SU-DHL-6 (cell line): ENCODE results near the gene CBLN2.

Experiments
- H2AFZ ChIP-seq: fragments of 200-600 bp; sonication (generic); 2 replicates; pipeline ENCODE4 v1.6.1; 2014; ENCODE audit warnings: low read depth, mild to moderate bottlenecking, moderate library complexity, mixed read lengths, antibody characterized with exemption, low read length; ENCODE audit not compliant: severe bottlenecking
- H3F3A ChIP-seq: fragments of 200-600 bp; shearing (Covaris generic); 2 replicates; pipeline ENCODE4 v1.6.0; 2016; ENCODE audit warnings: antibody characterized with exemption, mild to moderate bottlenecking; ENCODE audit not compliant: insufficient read depth
- H3K27ac ChIP-seq: fragments of 200-600 bp; sonication (generic); 2 replicates; pipeline ENCODE4 v1.5.1; 2016; ENCODE audit warnings: low read depth, mild to moderate bottlenecking, low read length, moderate library complexity, mixed read lengths
- H3K27me3 ChIP-seq: fragments of 200-600 bp; sonication (generic), shearing (Covaris generic); 2 replicates; pipeline ENCODE4 v1.6.0; 2014; ENCODE audit warnings: mild to moderate bottlenecking, low read length
- H3K36me3 ChIP-seq: fragments of 200-600 bp; sonication (generic); 2 replicates; pipeline ENCODE4 v1.6.1; 2014; ENCODE audit warnings: mild to moderate bottlenecking, low read length, mixed read lengths
- H3K4me2 ChIP-seq: fragments of 300-600, 200-600 bp; shearing (Covaris generic), sonication (generic); 2 replicates; pipeline ENCODE4 v1.6.0; 2014; ENCODE audit warnings: low read length, low read depth, mild to moderate bottlenecking; ENCODE audit not compliant: poor library complexity, severe bottlenecking
- H3K4me3 ChIP-seq: fragments of 200-600 bp; sonication (generic); 2 replicates; pipeline ENCODE4 v1.5.1; 2014; ENCODE audit warnings: antibody characterized with exemption, low read length, mild to moderate bottlenecking, mixed read lengths; ENCODE audit not compliant: insufficient read depth, poor library complexity, severe bottlenecking
- H3K79me2 ChIP-seq: fragments of 200-600 bp; sonication (generic); 2 replicates; pipeline ENCODE4 v1.6.1; 2014; ENCODE audit warnings: mild to moderate bottlenecking, low read length, moderate library complexity; ENCODE audit not compliant: insufficient read depth
- H3K9ac ChIP-seq: fragments of 200-600 bp; sonication (generic); 2 replicates; pipeline ENCODE4 v1.7.0; 2014; ENCODE audit warnings: mild to moderate bottlenecking, low read length
- H3K9me2 ChIP-seq: fragments of 200-600 bp; sonication (generic); replicated peaks from 2 replicates; pipeline ENCODE4 v1.6.1; 2014; ENCODE audit warnings: low read length; ENCODE audit not compliant: insufficient read depth
- H3K9me3 ChIP-seq: fragments of 200-600 bp; sonication (generic); 2 replicates; pipeline ENCODE4 v1.6.1; 2014; ENCODE audit warnings: low read length, mixed read lengths; ENCODE audit not compliant: insufficient read depth
- H4K20me1 ChIP-seq: fragments of 200-600 bp; sonication (generic); 2 replicates; pipeline ENCODE4 v1.6.1; 2014; ENCODE audit warnings: low read depth, mild to moderate bottlenecking, antibody characterized with exemption, low read length, moderate library complexity, mixed read lengths
- CTCF ChIP-seq: fragments of 200-600 bp; sonication (generic); IDR thresholded peaks from one replicate; pipeline ENCODE4 v1.5.1; 2017; ENCODE audit warnings: antibody characterized with exemption, mild to moderate bottlenecking, low read length, moderate library complexity; ENCODE audit not compliant: insufficient read depth, poor library complexity, severe bottlenecking
- EZH2phosphoT487 ChIP-seq: fragments of 200-600 bp; sonication (generic), shearing (Covaris generic); conservative IDR thresholded peaks from 2 replicates; pipeline ENCODE4 v1.6.1; 2018; ENCODE audit warnings: mild to moderate bottlenecking, antibody characterized with exemption, low read length, moderate library complexity, mixed read lengths

CBLN2 gene

DNA sequence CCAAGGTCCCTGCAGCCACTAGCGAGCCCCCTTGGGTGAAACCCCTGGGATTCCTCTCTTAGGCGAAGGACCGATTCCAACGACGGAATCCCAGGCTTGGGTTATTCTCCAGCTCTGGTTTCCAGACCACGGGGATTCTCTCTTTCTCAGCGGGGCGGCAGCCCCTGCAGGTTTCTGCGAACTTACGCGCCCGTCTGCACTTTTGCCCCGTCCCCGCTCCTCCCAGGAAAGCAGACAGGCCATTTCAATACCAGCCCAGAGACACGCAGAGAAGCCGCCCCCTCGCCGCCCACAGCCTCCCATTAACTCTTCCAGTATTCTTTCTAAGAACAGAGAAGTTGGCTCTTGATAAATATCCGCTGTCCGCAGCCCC is 1.2 kb downstream of the CBLN2 start:
- no peaks in the 10 kb centered on the region for H4K20me1 ChIP-seq
- H3K36me3 ChIP-seq = no peaks in the 10 kb centered on the region
- H3K27me3 ChIP-seq = no peaks in the 10 kb centered on the region
- H3K4me2 ChIP-seq = no peak overlapping the region
- no peaks in the 10 kb centered on the region for H3F3A ChIP-seq
- no peaks in the 10 kb centered on the region for H3K79me2 ChIP-seq
- no peak overlapping the region for H3K9ac ChIP-seq
- no peak overlapping the region for H2AFZ ChIP-seq
- H3K9me2 ChIP-seq = no peaks in the 10 kb centered on the region
- no peak overlapping the region for H3K4me3 ChIP-seq
- H3K27ac ChIP-seq = no peak overlapping the region
- TF ChIP-seq CTCF (no peak), EZH2phosphoT487 (no peak)
- H3K9me3 ChIP-seq = no peaks in the 10 kb centered on the region

- Histone ChIP-seq H2AFZ (no peak overlapping the region), H3K9me3 (no peaks in the 10 kb centered on the region), H3K4me2 (no peak overlapping the region), H3K4me3 (no peak overlapping the region), H4K20me1 (no peaks in the 10 kb centered on the region), H3F3A (no peaks in the 10 kb centered on the region), H3K79me2 (no peaks in the 10 kb centered on the region), H3K9me2 (no peaks in the 10 kb centered on the region), H3K27ac (no peak overlapping the region), H3K9ac (no peak overlapping the region), H3K27me3 (no peaks in the 10 kb centered on the region), H3K36me3 (no peaks in the 10 kb centered on the region)
- TF ChIP-seq CTCF = no peak
- TF ChIP-seq EZH2phosphoT487 = no peak
Measured at GRCh38 chr18:72542342-72542741, 1.8 kb downstream of the CBLN2 start.

GRCh38 chr18:72541871-72542332 is 2.2 kb downstream of the CBLN2 start:
- Histone ChIP-seq H2AFZ (no peak overlapping the region), H3K9me3 (no peaks in the 10 kb centered on the region), H3K4me3 (no peak overlapping the region), H3K9me2 (no peaks in the 10 kb centered on the region), H3K79me2 (no peaks in the 10 kb centered on the region), H3K9ac (no peak overlapping the region), H4K20me1 (no peaks in the 10 kb centered on the region), H3F3A (no peaks in the 10 kb centered on the region), H3K27ac (no peak overlapping the region), H3K27me3 (no peaks in the 10 kb centered on the region), H3K4me2 (no peak overlapping the region), H3K36me3 (no peaks in the 10 kb centered on the region)
- no peak for TF ChIP-seq EZH2phosphoT487
- no peak for TF ChIP-seq CTCF
